Adrenal gland (tissue), 5 donors: ENCODE measurements around the gene LDAH.

Source experiments
- CTCF ChIP-seq, 6 experiments: fragments of 450-650 bp in 4 of 6; fragments of 200-600 bp in 2 of 6; sonication (generic) in 1 of 6; IDR thresholded peaks; 1 replicate in 5 of 6; 2 replicates in 1 of 6; pipeline versions ENCODE4 v1.5.1 to v1.8.0; 2016 to 2021; ENCODE audit warnings: antibody characterized with exemption in 6 of 6, mild to moderate bottlenecking in 2 of 6, moderate library complexity in 1 of 6
- POLR2A ChIP-seq, 2 donors: fragments of 450-650 bp; IDR thresholded peaks; one replicate each; pipeline ENCODE4 v1.6.1; 2017; ENCODE audit warnings: antibody characterized with exemption in 2 of 2, mild to moderate bottlenecking in 2 of 2, moderate library complexity in 1 of 2
- donor health status: DM: no; HTN: no; CAD: no.

GRCh38 chr2:20725782-20726181, 97.1 kb downstream of the LDAH start:
- TF ChIP-seq CTCF (IDR thresholded peaks at IDR 0.05) (no peak), POLR2A (IDR thresholded peaks at IDR 0.05) (no peak)
